ENCODE results near the gene CCNE1.

DNA sequence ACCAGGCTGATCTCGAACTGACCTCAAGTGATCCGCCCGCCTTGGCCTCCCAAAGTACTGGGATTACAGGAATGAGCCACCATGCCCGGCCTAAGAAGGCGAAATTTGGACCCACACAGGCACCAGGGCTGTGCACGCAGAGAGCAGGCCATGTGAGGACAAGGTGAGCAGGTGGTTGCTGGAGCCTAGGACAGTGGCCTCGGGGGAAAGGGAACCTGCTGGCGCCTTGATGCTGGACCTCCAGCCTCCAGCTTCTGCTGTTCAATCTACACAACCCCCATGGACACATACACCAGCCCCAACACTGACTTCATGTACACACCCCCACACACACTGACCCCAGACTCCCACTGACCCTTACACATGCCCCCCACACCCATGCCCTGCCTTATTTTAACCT, 41.8 kb upstream of the CCNE1 start:
- TF ChIP-seq FOXA1 (IDR thresholded peaks at IDR 0.05; ENCODE audit: borderline replicate concordance) (no peak), RAD51 (IDR thresholded peaks at IDR 0.05; ENCODE audit: borderline replicate concordance, low read depth) (no peak)
